Stimulated activated CD4-positive, alpha-beta T cell treated with anti-CD3 and anti-CD28 coated beads, TNF-alpha, amount 100 ng/mL, for 48 hours (primary cell): ENCODE measurements around the gene DNM1.
"Not testable (repeated sequence)": the region's sequence is repeated elsewhere in the genome, so short reads cannot be mapped to it uniquely, and the experiment has no call there.

Source experiments
- DNase-seq, 3 donors: peaks; one replicate each; pipeline ENCODE4 v3.0.0-alpha.2; 2020; ENCODE audit warnings: low read depth in 3 of 3

The DNM1 gene

GRCh38 chr9:128225770-128226411 is 22.7 kb downstream of the DNM1 start:
- no peak for DNase-seq

GRCh38 chr9:128226412-128226801 is 23.2 kb downstream of the DNM1 start:
- no peak for DNase-seq

- not testable (repeated sequence) for DNase-seq
Observed at GRCh38 chr9:128230897-128231296, 27.7 kb downstream of the DNM1 start.

GRCh38 chr9:128231638-128232527 is 28.7 kb downstream of the DNM1 start:
- DNase-seq: peak in 1 of 3 donors; percentile 16

- no peak for DNase-seq
Observed at GRCh38 chr9:128232528-128233428, 29.6 kb downstream of the DNM1 start.

- no peak for DNase-seq
Observed at GRCh38 chr9:128233817-128234406, 30.7 kb downstream of the DNM1 start.

GRCh38 chr9:128242124-128242523 is 38.9 kb downstream of the DNM1 start:
- DNase-seq: no peak

- no peak for DNase-seq
Observed at GRCh38 chr9:128242828-128243214, 39.6 kb downstream of the DNM1 start.

GRCh38 chr9:128243215-128244018 is 40.2 kb downstream of the DNM1 start:
- DNase-seq: no peak

GRCh38 chr9:128244091-128244836 is 41.1 kb downstream of the DNM1 start:
- DNase-seq: no peak

- no peak for DNase-seq
Observed at GRCh38 chr9:128244837-128245231, 41.7 kb downstream of the DNM1 start.

GRCh38 chr9:128245421-128246151 is 42.4 kb downstream of the DNM1 start:
- DNase-seq: no peak

- no peak for DNase-seq
Observed at GRCh38 chr9:128246471-128246870, 43.3 kb downstream of the DNM1 start.

GRCh38 chr9:128247226-128247803 is 44.1 kb downstream of the DNM1 start:
- DNase-seq: no peak

- no peak for DNase-seq
Observed at GRCh38 chr9:128249558-128249907, 46.4 kb downstream of the DNM1 start.

GRCh38 chr9:128249908-128250838 is 47.0 kb downstream of the DNM1 start:
- DNase-seq: peak; percentile 97 to 98 (median 98)

- no peak for DNase-seq
Observed at GRCh38 chr9:128250839-128251731, 47.9 kb downstream of the DNM1 start.
